Ascending aorta (tissue), 2 donors: ENCODE data around the gene PTGDR. TPM values are rescaled to one million over a fixed set of nuclear protein-coding genes. Genes with fewer than 3 reads are reported as not detected.

Experiments used
- DNase-seq, 2 donors: peaks; one replicate each; pipeline ENCODE4 v3.0.0-alpha.2; 2019; ENCODE audit warnings: low spot score in 2 of 2
- H3K27ac ChIP-seq, 2 donors: fragments of 200-600 bp; sonication (generic); one replicate each; pipeline ENCODE4 v1.5.1; 2016 to 2017; ENCODE audit warnings: mild to moderate bottlenecking in 1 of 2
- H3K27me3 ChIP-seq: fragments of 200-600 bp; sonication (generic); one replicate; pipeline ENCODE4 v1.5.1; 2017
- H3K36me3 ChIP-seq, 2 donors: fragments of 200-600 bp; sonication (generic); one replicate each; pipeline ENCODE4 v1.5.1; 2016
- H3K4me1 ChIP-seq, 2 donors: fragments of 200-600 bp; sonication (generic); one replicate each; pipeline ENCODE4 v1.5.1; 2016 to 2017; ENCODE audit warnings: mild to moderate bottlenecking in 1 of 2
- H3K4me3 ChIP-seq, 2 donors: fragments of 200-600 bp; sonication (generic); one replicate each; pipeline ENCODE4 v1.5.1; 2016 to 2017; ENCODE audit warnings: mild to moderate bottlenecking in 1 of 2
- H3K9me3 ChIP-seq, 2 donors: fragments of 200-600 bp; sonication (generic); one replicate each; pipeline ENCODE4 v1.5.1; 2016
- CTCF ChIP-seq, 3 experiments: fragments of 200-600 bp in 2 of 3; fragments of 450-650 bp in 1 of 3; sonication (generic) in 2 of 3; IDR thresholded peaks; one replicate each; pipeline ENCODE4 v1.5.1; 2016 to 2019; ENCODE audit warnings: antibody characterized with exemption in 3 of 3, mild to moderate bottlenecking in 1 of 3, moderate library complexity in 1 of 3
- intact Hi-C: fragments of 100-400 bp; cut with DNase I; formaldehyde crosslinking; loops from one replicate; pipeline ENCODE4 v1.15.1; 2023
- total RNA-seq: library from RNA; depleted of rRNA; stranded (reverse); fragments of >200 nt; gene quantifications from one replicate; pipeline ENCODE4 v1.1.0, GENCODE V29; 2016

The PTGDR gene
- total RNA-seq, 1 donor from 2014 or later: 13.4 TPM

- H3K9me3 ChIP-seq: no peaks in the 10 kb centered on the region
- intact Hi-C loops: no loop called here
- no peak overlapping the region for H3K4me3 ChIP-seq
- no peak for DNase-seq
- no peak for TF ChIP-seq CTCF (IDR thresholded peaks at IDR 0.05)
- no peak overlapping the region for H3K27ac ChIP-seq
- no peaks in the 10 kb centered on the region for H3K36me3 ChIP-seq
- H3K4me1 ChIP-seq: no peaks in the 10 kb centered on the region
- H3K27me3 ChIP-seq: peaks cover 3% of the 10 kb centered on the region
These were observed 4.0 kb downstream of the PTGDR start for GRCh38 chr14:52271538-52271937.

GRCh38 chr14:52272375-52272774 is 4.9 kb downstream of the PTGDR start:
- Histone ChIP-seq H3K36me3 (no peaks in the 10 kb centered on the region), H3K27me3 (peaks cover 3% of the 10 kb centered on the region)
- TF ChIP-seq CTCF (IDR thresholded peaks at IDR 0.05): no peak

GRCh38 chr14:52275372-52275771 is 7.9 kb downstream of the PTGDR start:
- H3K4me3 ChIP-seq: no peak overlapping the region
- TF ChIP-seq CTCF (IDR thresholded peaks at IDR 0.05): no peak
- no peaks in the 10 kb centered on the region for H3K27me3 ChIP-seq
- H3K27ac ChIP-seq: no peak overlapping the region
- intact Hi-C loops: no loop called here
- H3K4me1 ChIP-seq: peaks cover 0 to 3% of the 10 kb centered on the region in 2 donors
- no peak for DNase-seq
- no peaks in the 10 kb centered on the region for H3K9me3 ChIP-seq
- H3K36me3 ChIP-seq: no peaks in the 10 kb centered on the region

More at GRCh38 chr14:52272375-52272774, 4.9 kb downstream of the PTGDR start:
- Histone ChIP-seq H3K27ac (no peak overlapping the region), H3K9me3 (no peaks in the 10 kb centered on the region), H3K4me1 (no peaks in the 10 kb centered on the region), H3K4me3 (no peak overlapping the region)
- intact Hi-C loops: no loop called here
- DNase-seq: no peak

- no peak overlapping the region for H3K27ac ChIP-seq
- DNase-seq: no peak
- H3K27me3 ChIP-seq: no peaks in the 10 kb centered on the region
- intact Hi-C loops: no loop called here
- H3K36me3 ChIP-seq: no peaks in the 10 kb centered on the region
- H3K9me3 ChIP-seq: no peaks in the 10 kb centered on the region
- H3K4me3 ChIP-seq: no peak overlapping the region
- no peak for TF ChIP-seq CTCF (IDR thresholded peaks at IDR 0.05)
- peaks cover 0 to 3% of the 10 kb centered on the region in 2 donors for H3K4me1 ChIP-seq
These were observed 10.1 kb downstream of the PTGDR start for GRCh38 chr14:52277552-52277951.

GRCh38 chr14:52279408-52279807 is 11.9 kb downstream of the PTGDR start:
- DNase-seq: no peak
- intact Hi-C loops: no loop called here
- H3K4me3 ChIP-seq: no peak overlapping the region
- H3K36me3 ChIP-seq: no peaks in the 10 kb centered on the region
- H3K4me1 ChIP-seq: peaks cover 0 to 3% of the 10 kb centered on the region in 2 donors
- no peak for TF ChIP-seq CTCF (IDR thresholded peaks at IDR 0.05)
- H3K27ac ChIP-seq: no peak overlapping the region
- H3K27me3 ChIP-seq: no peaks in the 10 kb centered on the region
- H3K9me3 ChIP-seq: no peaks in the 10 kb centered on the region

GRCh38 chr14:52283099-52283498 is 15.6 kb downstream of the PTGDR start:
- Histone ChIP-seq H3K27ac (no peak overlapping the region), H3K27me3 (no peaks in the 10 kb centered on the region), H3K9me3 (no peaks in the 10 kb centered on the region), H3K4me3 (no peak overlapping the region), H3K4me1 (peaks cover 0 to 3% of the 10 kb centered on the region in 2 donors), H3K36me3 (no peaks in the 10 kb centered on the region)
- DNase-seq: no peak
- no peak for TF ChIP-seq CTCF (IDR thresholded peaks at IDR 0.05)
- intact Hi-C loops: no loop called here
